Suprapubic skin (tissue), 3 donors: ENCODE data around the gene TRPM7.

Source experiments
- CTCF ChIP-seq, 2 donors: fragments of 200-600 bp in 1 of 2; fragments of 450-650 bp in 1 of 2; sonication (generic) in 1 of 2; IDR thresholded peaks; one replicate each; pipeline ENCODE4 v1.5.1; 2016 to 2019; ENCODE audit warnings: antibody characterized with exemption in 2 of 2, mild to moderate bottlenecking in 1 of 2, moderate library complexity in 1 of 2
- POLR2AphosphoS5 ChIP-seq, 3 donors: sonication (generic); formaldehyde crosslinking; IDR thresholded peaks; one replicate each; pipeline ENCODE4 v1.6.1; 2017; ENCODE audit warnings: antibody characterized with exemption in 3 of 3

- TF ChIP-seq CTCF (IDR thresholded peaks at IDR 0.05), result no peak
- no peak for TF ChIP-seq POLR2AphosphoS5 (IDR thresholded peaks at IDR 0.05)
Observed at GRCh38 chr15:50710585-50710984, 24.0 kb upstream of the TRPM7 start.
